ENCODE data around the gene VPS33A. TPM values are rescaled to one million over a fixed set of nuclear protein-coding genes. Genes with fewer than 3 reads are reported as not detected.
A peak's percentile ranks its signal among the peaks of the same experiment; 100 is the strongest.

The VPS33A gene
- total and polyA plus RNA-seq, 2 donors (not counting 3 experiments of a cell fraction or from before 2014, with no cell fraction given), result 12.1 to 23.1 TPM

GRCh38 chr12:122215771-122216170 is 50.5 kb downstream of the VPS33A start:
- H3K4me3 ChIP-seq (replicated peaks in 1 of 3; ENCODE audit: insufficient read depth in 1 of 3, low read depth in 1 of 3, low read length in 3 of 3), result no peak overlapping the region
- H3K9ac ChIP-seq (replicated peaks; ENCODE audit: extremely low read depth, insufficient read depth, low read length), result no peak overlapping the region
- no peaks in the 10 kb centered on the region for H3K9me1 ChIP-seq (replicated peaks; ENCODE audit: control insufficient read depth, extremely low read depth, insufficient read depth, low read length)
- dilution Hi-C loops (cut with MboI; ENCODE audit: extremely low pct_ligation_motif_present, low sequenced_read_pairs), result no loop called here
- no peak for FAIRE-seq
- no peak for DNase-seq (ENCODE audit: low read depth, low spot score)
- BruUV-seq (replicated peaks), result no TSS peak
- no peaks in the 10 kb centered on the region for H3K4me1 ChIP-seq (ENCODE audit: control insufficient read depth, extremely low read depth, insufficient read depth, low read length)
- intact Hi-C loops (cut with micrococcal nuclease), result no loop called here
- ChIA-PET POLR2A (interaction anchor here (0.6 kb wide), 2 partner anchors 8 to 323 kb away, joined by 3 read pairs; no protein-coding TSS in a partner anchor), CTCF (interaction anchor here (0.6 to 0.9 kb wide), 2 partner anchors 13 to 246 kb away, joined by 3 read pairs; no protein-coding TSS in a partner anchor)
- H2AFZ ChIP-seq (ENCODE audit: low read depth, low read length), result no peak overlapping the region
- H3K27ac ChIP-seq (ENCODE audit: insufficient read depth, low read depth, low read length), result no peak overlapping the region
- no peaks in the 10 kb centered on the region for H3K9me3 ChIP-seq (replicated peaks; ENCODE audit: control insufficient read depth, insufficient read depth, low read length)
- TF ChIP-seq, protein P1, sequence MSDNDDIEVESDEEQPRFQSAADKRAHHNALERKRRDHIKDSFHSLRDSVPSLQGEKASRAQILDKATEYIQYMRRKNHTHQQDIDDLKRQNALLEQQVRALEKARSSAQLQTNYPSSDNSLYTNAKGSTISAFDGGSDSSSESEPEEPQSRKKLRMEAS (IDR thresholded peaks at IDR 0.05; ENCODE audit: insufficient read depth, insufficient read length), result no peak
- no peak for TF ChIP-seq POLR2AphosphoS5 (IDR thresholded peaks at IDR 0.05; ENCODE audit: insufficient read depth, low read depth, low read length)
- H4K20me1 ChIP-seq (replicated peaks; ENCODE audit: control insufficient read depth, extremely low read depth, insufficient read depth, low read length), result no peaks in the 10 kb centered on the region
- H3K36me3 ChIP-seq (ENCODE audit: control insufficient read depth in 2 of 2, extremely low read depth in 1 of 2, insufficient read depth in 2 of 2, low read length in 2 of 2), result peaks cover 17 to 25% of the 10 kb centered on the region in 2 experiments
- H3K4me2 ChIP-seq (ENCODE audit: insufficient read depth, low read length), result no peak overlapping the region
- peaks cover 5% of the 10 kb centered on the region for H3K79me2 ChIP-seq (ENCODE audit: control insufficient read depth, insufficient read depth, low read length)
- H3K27me3 ChIP-seq (ENCODE audit: control insufficient read depth in 2 of 2, insufficient read depth in 2 of 2, low read length in 2 of 2), result no peaks in the 10 kb centered on the region

DNA sequence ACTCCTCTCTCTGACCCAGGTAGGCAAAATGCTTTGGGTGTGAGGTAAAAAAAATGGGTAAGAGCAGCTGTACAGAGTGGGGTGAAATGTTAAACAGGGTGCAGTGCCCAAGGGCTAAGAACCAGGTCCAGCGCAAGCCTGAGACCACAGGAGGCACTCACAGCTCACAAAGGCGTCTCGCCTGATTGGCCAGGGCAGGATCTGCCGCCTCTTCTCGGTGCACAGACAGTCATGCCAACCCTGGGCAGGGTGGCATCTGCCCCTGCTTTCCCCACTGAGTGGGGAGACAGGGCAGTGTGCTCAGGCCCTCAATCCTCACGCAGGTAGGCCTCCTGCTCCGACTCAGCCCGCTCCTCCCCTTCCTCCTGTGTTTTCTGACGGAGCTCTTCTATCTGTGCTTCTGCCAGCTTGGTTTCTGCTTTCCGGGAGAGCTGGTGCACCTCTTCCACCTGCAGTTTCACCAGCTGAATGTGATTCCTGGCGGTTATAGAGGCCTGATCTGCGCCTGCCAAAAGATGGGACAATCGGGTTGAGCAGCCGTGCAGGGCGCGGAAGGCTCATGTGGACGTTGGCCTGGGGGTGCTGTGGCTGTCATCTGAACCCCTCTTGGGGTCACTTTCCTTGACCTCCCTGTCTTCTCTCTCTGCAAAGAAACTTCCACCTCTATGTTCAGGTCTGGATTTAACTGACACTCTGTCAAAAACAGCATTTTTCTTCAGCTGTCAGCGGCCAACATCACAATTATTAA is 58.0 kb downstream of the VPS33A start:
- POLR2A ChIA-PET, result no interaction called here
- DNase-seq (ENCODE audit: low read depth, low spot score) (no peak), FAIRE-seq (no peak)
- Histone ChIP-seq H3K27ac (ENCODE audit: insufficient read depth, low read depth, low read length) (no peak overlapping the region), H3K9ac (replicated peaks; ENCODE audit: extremely low read depth, insufficient read depth, low read length) (no peak overlapping the region), H3K4me3 (replicated peaks in 1 of 3; ENCODE audit: insufficient read depth in 1 of 3, low read depth in 1 of 3, low read length in 3 of 3) (no peak overlapping the region), H3K4me2 (ENCODE audit: insufficient read depth, low read length) (no peak overlapping the region), H2AFZ (ENCODE audit: low read depth, low read length) (no peak overlapping the region), H4K20me1 (replicated peaks; ENCODE audit: control insufficient read depth, extremely low read depth, insufficient read depth, low read length) (no peaks in the 10 kb centered on the region), H3K36me3 (ENCODE audit: control insufficient read depth in 2 of 2, extremely low read depth in 1 of 2, insufficient read depth in 2 of 2, low read length in 2 of 2) (peaks cover 18% of the 10 kb centered on the region in 2 experiments), H3K9me1 (replicated peaks; ENCODE audit: control insufficient read depth, extremely low read depth, insufficient read depth, low read length) (no peaks in the 10 kb centered on the region), H3K4me1 (ENCODE audit: control insufficient read depth, extremely low read depth, insufficient read depth, low read length) (peaks cover 6% of the 10 kb centered on the region), H3K9me3 (replicated peaks; ENCODE audit: control insufficient read depth, insufficient read depth, low read length) (no peaks in the 10 kb centered on the region), H3K79me2 (ENCODE audit: control insufficient read depth, insufficient read depth, low read length) (no peaks in the 10 kb centered on the region), H3K27me3 (ENCODE audit: control insufficient read depth in 2 of 2, insufficient read depth in 2 of 2, low read length in 2 of 2) (peaks cover 9 to 18% of the 10 kb centered on the region in 2 experiments)
- dilution Hi-C loops (cut with MboI; ENCODE audit: extremely low pct_ligation_motif_present, low sequenced_read_pairs) (no loop called here), intact Hi-C loops (cut with micrococcal nuclease) (no loop called here)
- TF ChIP-seq, protein P2, sequence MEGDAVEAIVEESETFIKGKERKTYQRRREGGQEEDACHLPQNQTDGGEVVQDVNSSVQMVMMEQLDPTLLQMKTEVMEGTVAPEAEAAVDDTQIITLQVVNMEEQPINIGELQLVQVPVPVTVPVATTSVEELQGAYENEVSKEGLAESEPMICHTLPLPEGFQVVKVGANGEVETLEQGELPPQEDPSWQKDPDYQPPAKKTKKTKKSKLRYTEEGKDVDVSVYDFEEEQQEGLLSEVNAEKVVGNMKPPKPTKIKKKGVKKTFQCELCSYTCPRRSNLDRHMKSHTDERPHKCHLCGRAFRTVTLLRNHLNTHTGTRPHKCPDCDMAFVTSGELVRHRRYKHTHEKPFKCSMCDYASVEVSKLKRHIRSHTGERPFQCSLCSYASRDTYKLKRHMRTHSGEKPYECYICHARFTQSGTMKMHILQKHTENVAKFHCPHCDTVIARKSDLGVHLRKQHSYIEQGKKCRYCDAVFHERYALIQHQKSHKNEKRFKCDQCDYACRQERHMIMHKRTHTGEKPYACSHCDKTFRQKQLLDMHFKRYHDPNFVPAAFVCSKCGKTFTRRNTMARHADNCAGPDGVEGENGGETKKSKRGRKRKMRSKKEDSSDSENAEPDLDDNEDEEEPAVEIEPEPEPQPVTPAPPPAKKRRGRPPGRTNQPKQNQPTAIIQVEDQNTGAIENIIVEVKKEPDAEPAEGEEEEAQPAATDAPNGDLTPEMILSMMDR (IDR thresholded peaks at IDR 0.05; ENCODE audit: extremely low read depth in 1 of 2, insufficient read depth in 1 of 2, low read depth in 1 of 2, low read length in 2 of 2), result no peak
- TF ChIP-seq EZH2 (IDR thresholded peaks at IDR 0.05; ENCODE audit: borderline replicate concordance, low read depth, low read length, severe bottlenecking) (no peak), MYC (IDR thresholded peaks at IDR 0.05; ENCODE audit: low read depth, low read length) (no peak), POLR2AphosphoS5 (IDR thresholded peaks at IDR 0.05; ENCODE audit: insufficient read depth, low read depth, low read length) (no peak), JUN (IDR thresholded peaks at IDR 0.05; ENCODE audit: borderline replicate concordance, insufficient read depth, insufficient read length, low read depth) (no peak), POLR2A (IDR thresholded peaks at IDR 0.05; ENCODE audit: low read depth, low read length) (no peak), GATA2 (IDR thresholded peaks at IDR 0.05; ENCODE audit: insufficient read depth, insufficient read length, low read depth, low read length) (no peak), FOS (IDR thresholded peaks at IDR 0.05; ENCODE audit: borderline replicate concordance, insufficient read depth, low read length) (no peak)
- TF ChIP-seq, protein P1 (IDR thresholded peaks at IDR 0.05; ENCODE audit: insufficient read depth, insufficient read length), result no peak
- CTCF ChIA-PET, result interaction anchor here (1.3 kb wide), 1 partner anchor 17 kb away, joined by 3 read pairs; no protein-coding TSS in a partner anchor
- TSS peak; percentile 23 for BruUV-seq (replicated peaks)
